Esophagus muscularis mucosa (tissue), 4 donors: ENCODE data around the gene ABCD2. TPM values are rescaled to one million over a fixed set of nuclear protein-coding genes. Genes with fewer than 3 reads are reported as not detected.
A peak's percentile ranks its signal among the peaks of the same experiment; 100 is the strongest.

Source experiments
- DNase-seq: peaks from one replicate; pipeline ENCODE4 v3.0.0-alpha.2; 2017; ENCODE audit errors: extremely low spot score
- H3K27ac ChIP-seq, 4 donors: fragments of 200-600 bp; sonication (generic); replicated peaks in 1 of 4; 1 replicate in 3 of 4; 2 replicates in 1 of 4; pipeline ENCODE4 v1.5.1; 2016 to 2019; ENCODE audit warnings: mild to moderate bottlenecking in 1 of 4
- H3K27me3 ChIP-seq, 4 donors: fragments of 200-600 bp; sonication (generic); one replicate each; pipeline versions ENCODE4 v1.5.1 to v1.6.0; 2016 to 2019
- H3K36me3 ChIP-seq, 4 donors: fragments of 200-600 bp; sonication (generic); one replicate each; pipeline ENCODE4 v1.5.1; 2016 to 2019
- H3K4me1 ChIP-seq, 4 donors: fragments of 200-600 bp; sonication (generic); one replicate each; pipeline ENCODE4 v1.5.1; 2016 to 2019
- H3K4me3 ChIP-seq, 4 donors: fragments of 200-600 bp; sonication (generic); 1 replicate in 2 of 4; 2 replicates in 2 of 4; pipeline ENCODE4 v1.5.1; 2016 to 2019; ENCODE audit warnings: mild to moderate bottlenecking in 4 of 4, moderate library complexity in 1 of 4
- H3K9me3 ChIP-seq, 4 donors: fragments of 200-600 bp; sonication (generic); 1 replicate in 3 of 4; 2 replicates in 1 of 4; pipeline ENCODE4 v1.5.1; 2016 to 2019
- CTCF ChIP-seq, 3 experiments: fragments of 200-600 bp in 2 of 3; fragments of 450-650 bp in 1 of 3; sonication (generic) in 2 of 3; IDR thresholded peaks; one replicate each; pipeline ENCODE4 v1.5.1; 2017 to 2019; ENCODE audit warnings: antibody characterized with exemption in 3 of 3, mild to moderate bottlenecking in 2 of 3, moderate library complexity in 1 of 3
- EP300 ChIP-seq: sonication (generic); formaldehyde crosslinking; IDR thresholded peaks from one replicate; pipeline ENCODE4 v1.6.1; 2017; ENCODE audit warnings: antibody characterized with exemption
- POLR2A ChIP-seq: fragments of 450-650 bp; IDR thresholded peaks from one replicate; pipeline ENCODE4 v1.6.1; 2017; ENCODE audit warnings: antibody characterized with exemption, moderate library complexity, mild to moderate bottlenecking, low read depth
- POLR2AphosphoS5 ChIP-seq, 2 donors: sonication (generic); formaldehyde crosslinking; IDR thresholded peaks; one replicate each; pipeline ENCODE4 v1.6.1; 2017; ENCODE audit warnings: antibody characterized with exemption in 2 of 2
- WGBS: methylation state at CpG from one replicate; pipeline ENCODE4 v1.1.5; 2018; 5-methylcytosine and 5-hydroxymethylcytosine counted together
- intact Hi-C: fragments of 100-400 bp; cut with DNase I; formaldehyde crosslinking; loops from one replicate; pipeline ENCODE4 v1.15.1; 2023
- total RNA-seq, 4 donors: library from RNA; depleted of rRNA; stranded (reverse); fragments of >200 nt; gene quantifications; one replicate each; pipeline versions ENCODE4 v1.1.0 to v1.2.1, GENCODE V29; 2016

ABCD2 gene
- total RNA-seq, 4 donors from 2014 or later: 0.39 to 1.8 (median 0.97) TPM

- TF ChIP-seq EP300: no peak
- H3K4me1 ChIP-seq: peaks cover 0 to 47% (median 29%) of the 10 kb centered on the region in 4 donors
- H3K36me3 ChIP-seq: no peaks in the 10 kb centered on the region
- H3K4me3 ChIP-seq: peak overlapping the region in 3 of 4 donors; percentile 60 to 68 (median 61)
- 83% methylated on average over 1 of the region's 1 CpG for WGBS
- intact Hi-C loops: no loop called here
- H3K9me3 ChIP-seq: no peaks in the 10 kb centered on the region
- no peaks in the 10 kb centered on the region for H3K27me3 ChIP-seq
- no peak overlapping the region for H3K27ac ChIP-seq
- DNase-seq: no peak
These were observed 1.7 kb downstream of the ABCD2 start for GRCh38 chr12:39617887-39618286.

- H3K4me1 ChIP-seq: peaks cover 0 to 47% (median 29%) of the 10 kb centered on the region in 4 donors
- H3K27me3 ChIP-seq: no peaks in the 10 kb centered on the region
- H3K27ac ChIP-seq: no peak overlapping the region
- WGBS: 94% methylated on average over 4 of the region's 4 CpGs
- H3K36me3 ChIP-seq: no peaks in the 10 kb centered on the region
- no peak for TF ChIP-seq POLR2A
- TF ChIP-seq POLR2AphosphoS5 (IDR thresholded peaks at IDR 0.05): no peak
- TF ChIP-seq CTCF (IDR thresholded peaks at IDR 0.05): no peak
- no peak for TF ChIP-seq EP300
- intact Hi-C loops: no loop called here
- H3K9me3 ChIP-seq: no peaks in the 10 kb centered on the region
- H3K4me3 ChIP-seq: no peak overlapping the region
- no peak for DNase-seq
These were observed 2.9 kb downstream of the ABCD2 start for GRCh38 chr12:39616666-39617065.

- Histone ChIP-seq H3K27me3 (no peaks in the 10 kb centered on the region), H3K27ac (no peak overlapping the region)
These were observed 3.4 kb downstream of the ABCD2 start for GRCh38 chr12:39616251-39616650.

GRCh38 chr12:39613525-39613924 lies 6.1 kb downstream of the ABCD2 start:
- Histone ChIP-seq H3K27ac (no peak overlapping the region), H3K9me3 (no peaks in the 10 kb centered on the region), H3K4me3 (no peak overlapping the region), H3K27me3 (no peaks in the 10 kb centered on the region), H3K36me3 (no peaks in the 10 kb centered on the region), H3K4me1 (peaks cover 4 to 36% (median 20%) of the 10 kb centered on the region in 4 donors)
- intact Hi-C loops: loop anchor here (5.0 kb wide), 1 partner anchor 171 kb away; the partner anchor contains the start of gene KIF21A
- no peak for TF ChIP-seq POLR2AphosphoS5 (IDR thresholded peaks at IDR 0.05)
- TF ChIP-seq CTCF (IDR thresholded peaks at IDR 0.05): no peak
- no peak for TF ChIP-seq POLR2A
- no peak for TF ChIP-seq EP300
- no peak for DNase-seq
- 93% methylated on average over 2 of the region's 2 CpGs for WGBS

More at GRCh38 chr12:39616251-39616650, 3.4 kb downstream of the ABCD2 start:
- Histone ChIP-seq H3K4me1 (peaks cover 0 to 47% (median 28%) of the 10 kb centered on the region in 4 donors), H3K9me3 (no peaks in the 10 kb centered on the region), H3K4me3 (no peak overlapping the region), H3K36me3 (no peaks in the 10 kb centered on the region)
- TF ChIP-seq POLR2A: no peak
- no peak for TF ChIP-seq POLR2AphosphoS5 (IDR thresholded peaks at IDR 0.05)
- no peak for TF ChIP-seq CTCF (IDR thresholded peaks at IDR 0.05)
- TF ChIP-seq EP300: no peak
- no peak for DNase-seq
- intact Hi-C loops: no loop called here
- 85% methylated on average over 1 of the region's 1 CpG for WGBS

GRCh38 chr12:39612250-39612649 lies 7.4 kb downstream of the ABCD2 start:
- Histone ChIP-seq H3K36me3 (no peaks in the 10 kb centered on the region), H3K4me3 (no peak overlapping the region), H3K27ac (no peak overlapping the region), H3K27me3 (no peaks in the 10 kb centered on the region), H3K9me3 (no peaks in the 10 kb centered on the region), H3K4me1 (peaks cover 4 to 24% (median 17%) of the 10 kb centered on the region in 4 donors)
- 72% methylated on average over 2 of the region's 2 CpGs for WGBS
- intact Hi-C loops: loop anchor here (5.0 kb wide), 1 partner anchor 170 kb away; the partner anchor contains the start of gene KIF21A
- DNase-seq: no peak
- no peak for TF ChIP-seq CTCF (IDR thresholded peaks at IDR 0.05)
- no peak for TF ChIP-seq POLR2A
- no peak for TF ChIP-seq EP300
- no peak for TF ChIP-seq POLR2AphosphoS5 (IDR thresholded peaks at IDR 0.05)
